ENCODE measurements around the gene C20orf202. TPM values are rescaled to one million over a fixed set of nuclear protein-coding genes. Genes with fewer than 3 reads are reported as not detected.
"Not testable (repeated sequence)": the region's sequence is repeated elsewhere in the genome, so short reads cannot be mapped to it uniquely, and the experiment has no call there.

Gene C20orf202
- total RNA-seq, 2 experiments from 2014 or later: not detected

- DNase-seq: peak; percentile 88
- no peaks in the 10 kb centered on the region for H3K27me3 Mint-ChIP-seq (ENCODE audit: low read depth)
- no peak overlapping the region for H3K4me3 Mint-ChIP-seq
- intact Hi-C loops (cut with micrococcal nuclease): loop anchor here (1.0 to 5.0 kb wide), 5 partner anchors 28 to 397 kb away; partner anchors contain the start of genes PSMF1 and TMEM74B
- H3K4me1 Mint-ChIP-seq (ENCODE audit: low read depth): peaks cover 39% of the 10 kb centered on the region
- no peak overlapping the region for H3K27ac Mint-ChIP-seq
- CTCF ChIA-PET: interaction anchor here (0.6 to 1.9 kb wide), 26 partner anchors 8 to 396 kb away, joined by 3 to 9 read pairs (median 3); partner anchors contain the start of genes C20orf202 and RAD21L1
- H3K9me3 Mint-ChIP-seq: no peaks in the 10 kb centered on the region
- H3K36me3 Mint-ChIP-seq (ENCODE audit: low read depth): no peaks in the 10 kb centered on the region
Observed at GRCh38 chr20:1212607-1213396, 9.5 kb downstream of the C20orf202 start.

DNA sequence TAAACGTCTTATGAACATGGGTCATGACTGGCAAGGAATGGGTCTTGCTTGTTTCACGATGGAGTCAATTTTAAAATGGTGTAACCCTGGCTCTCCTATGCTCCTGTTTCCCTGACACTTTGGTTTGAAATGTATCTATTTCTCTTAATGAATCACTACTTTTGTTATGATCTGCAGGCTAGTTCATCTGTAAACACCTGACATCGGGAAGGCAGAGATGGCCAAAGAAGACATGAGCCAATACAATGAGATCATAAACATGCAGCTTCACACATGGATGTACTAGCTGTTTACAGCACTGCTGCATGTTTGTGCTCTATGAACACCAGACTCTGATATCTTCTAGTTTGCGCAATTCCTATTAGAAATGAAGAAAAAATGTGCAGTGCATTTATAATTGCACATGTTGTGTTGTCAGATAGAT lies 11.6 kb downstream of the C20orf202 start:
- CTCF ChIA-PET: interaction anchor here (1.0 to 1.4 kb wide), 3 partner anchors 10 to 224 kb away, joined by 3 to 5 read pairs (median 3); no protein-coding TSS in a partner anchor
- no peak for DNase-seq
- Mint-ChIP-seq H3K27ac (no peak overlapping the region), H3K36me3 (ENCODE audit: low read depth) (no peaks in the 10 kb centered on the region), H3K9me3 (no peaks in the 10 kb centered on the region), H3K27me3 (ENCODE audit: low read depth) (no peaks in the 10 kb centered on the region), H3K4me1 (ENCODE audit: low read depth) (peaks cover 43% of the 10 kb centered on the region), H3K4me3 (no peak overlapping the region)
- intact Hi-C loops (cut with micrococcal nuclease): loop anchor here (5.0 kb wide), 1 partner anchor 378 kb away; no protein-coding TSS in a partner anchor

GRCh38 chr20:1215386-1216170 lies 12.3 kb downstream of the C20orf202 start:
- Mint-ChIP-seq H3K27me3 (ENCODE audit: low read depth) (no peaks in the 10 kb centered on the region), H3K4me3 (peak overlapping the region; percentile 28), H3K4me1 (ENCODE audit: low read depth) (peaks cover 43% of the 10 kb centered on the region), H3K9me3 (no peaks in the 10 kb centered on the region), H3K36me3 (ENCODE audit: low read depth) (no peaks in the 10 kb centered on the region), H3K27ac (peak overlapping the region; percentile 17)
- intact Hi-C loops (cut with micrococcal nuclease): no loop called here
- CTCF ChIA-PET: interaction anchor here (1.2 kb wide), 1 partner anchor 9 kb away, joined by 3 read pairs; no protein-coding TSS in a partner anchor
- DNase-seq: peak; percentile 73

DNA sequence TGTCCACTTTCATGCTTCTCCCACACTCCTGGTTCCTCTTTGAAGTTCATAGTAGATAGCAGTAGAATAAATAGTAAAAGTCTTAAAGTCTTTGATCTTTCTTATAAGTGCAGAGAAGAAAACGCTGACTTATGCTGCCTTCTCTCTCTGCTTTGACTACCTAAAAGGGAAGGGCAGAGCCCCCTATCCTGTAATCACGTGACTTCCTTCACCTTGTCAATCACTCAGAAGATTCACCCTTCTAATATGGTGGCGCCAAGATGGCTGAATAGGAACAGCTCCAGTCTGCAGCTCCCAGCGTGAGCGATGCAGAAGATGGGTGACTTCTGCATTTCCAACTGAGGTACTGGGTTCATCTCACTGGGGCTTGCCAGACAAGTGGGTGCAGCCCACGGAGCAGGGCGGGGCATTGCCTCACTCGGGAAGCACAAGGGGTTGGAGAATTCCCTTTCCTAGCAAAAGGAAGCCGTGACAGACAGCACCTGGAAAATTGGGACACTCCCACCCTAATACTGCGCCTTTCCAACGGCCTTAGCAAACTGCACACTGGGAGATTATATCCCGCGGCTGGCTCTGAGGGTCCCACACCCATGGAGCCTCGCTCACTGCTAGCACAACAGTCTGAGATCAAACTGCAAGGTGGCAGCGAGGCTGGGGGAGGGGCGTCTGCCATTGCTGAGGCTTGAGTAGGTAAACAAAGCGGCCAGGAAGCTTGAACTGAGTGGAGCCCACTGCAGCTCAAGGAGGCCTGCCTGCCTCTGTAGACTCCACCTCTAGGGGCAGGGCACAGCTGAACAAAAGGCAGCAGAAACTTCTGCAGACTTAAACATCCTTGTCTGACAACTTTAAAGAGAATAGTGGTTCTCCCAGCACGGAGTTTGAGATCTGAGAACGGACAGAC lies 13.5 kb downstream of the C20orf202 start:
- peak; percentile 33 for DNase-seq
- H3K27me3 Mint-ChIP-seq (ENCODE audit: low read depth); H3K27ac Mint-ChIP-seq; H3K36me3 Mint-ChIP-seq (ENCODE audit: low read depth); H3K9me3 Mint-ChIP-seq; intact Hi-C loops (cut with micrococcal nuclease); H3K4me3 Mint-ChIP-seq: not testable (repeated sequence)
- peaks cover 43% of the 10 kb centered on the region for H3K4me1 Mint-ChIP-seq (ENCODE audit: low read depth)
- CTCF ChIA-PET: interaction anchor here (1.2 kb wide), 1 partner anchor 65 kb away, joined by 4 read pairs; no protein-coding TSS in a partner anchor

GRCh38 chr20:1222750-1223149 lies 19.5 kb downstream of the C20orf202 start:
- intact Hi-C loops (cut with micrococcal nuclease); CTCF ChIA-PET; H3K27me3 Mint-ChIP-seq (ENCODE audit: low read depth): not testable (repeated sequence)

GRCh38 chr20:1224205-1224890 lies 21.1 kb downstream of the C20orf202 start:
- H3K27ac Mint-ChIP-seq: no peak overlapping the region
- peaks cover 9% of the 10 kb centered on the region for H3K9me3 Mint-ChIP-seq
- intact Hi-C loops (cut with micrococcal nuclease): no loop called here
- peaks cover 6% of the 10 kb centered on the region for H3K27me3 Mint-ChIP-seq (ENCODE audit: low read depth)
- no peak overlapping the region for H3K4me3 Mint-ChIP-seq
- peaks cover 10% of the 10 kb centered on the region for H3K4me1 Mint-ChIP-seq (ENCODE audit: low read depth)
- no peaks in the 10 kb centered on the region for H3K36me3 Mint-ChIP-seq (ENCODE audit: low read depth)
- DNase-seq: no peak
- CTCF ChIA-PET: interaction anchor here (0.9 to 1.4 kb wide), 3 partner anchors 9 to 43 kb away, joined by 3 to 5 read pairs (median 3); no protein-coding TSS in a partner anchor

More at GRCh38 chr20:1222750-1223149, 19.5 kb downstream of the C20orf202 start:
- DNase-seq; H3K4me3 Mint-ChIP-seq; H3K36me3 Mint-ChIP-seq (ENCODE audit: low read depth); H3K9me3 Mint-ChIP-seq; H3K27ac Mint-ChIP-seq: not testable (repeated sequence)
- peaks cover 14% of the 10 kb centered on the region for H3K4me1 Mint-ChIP-seq (ENCODE audit: low read depth)

DNA sequence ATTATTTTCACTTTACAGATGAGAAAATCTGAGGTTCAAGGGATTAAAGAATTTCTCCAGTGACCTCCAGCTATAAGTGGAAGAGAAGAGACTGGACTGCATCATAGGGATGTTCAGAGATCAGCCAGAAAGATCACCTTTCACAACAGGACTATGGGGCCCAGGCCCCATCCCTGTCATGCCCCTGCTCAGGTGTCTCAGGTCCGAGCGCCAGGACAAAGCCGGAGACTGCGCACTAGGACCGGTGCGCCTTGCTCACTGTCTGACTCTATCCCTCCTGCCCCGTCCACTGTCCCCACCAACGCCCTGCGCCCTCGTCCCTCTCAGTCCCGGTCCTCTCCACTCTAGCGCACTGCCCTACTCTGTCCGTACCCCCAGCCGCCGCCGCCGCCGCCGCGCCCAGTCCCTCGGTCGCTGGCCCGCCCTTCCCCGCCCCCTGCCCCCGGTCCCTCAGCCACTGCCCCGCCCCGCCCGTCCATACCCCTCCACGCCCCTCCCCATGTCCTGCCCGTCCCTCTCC lies 22.1 kb downstream of the C20orf202 start:
- no peak for DNase-seq
- Mint-ChIP-seq H3K4me3 (peak overlapping the region; percentile 78), H3K4me1 (ENCODE audit: low read depth) (peaks cover 10% of the 10 kb centered on the region), H3K36me3 (ENCODE audit: low read depth) (no peaks in the 10 kb centered on the region), H3K27me3 (ENCODE audit: low read depth) (peaks cover 6% of the 10 kb centered on the region), H3K9me3 (peaks cover 9% of the 10 kb centered on the region), H3K27ac (no peak overlapping the region)
- CTCF ChIA-PET: interaction anchor here (0.9 to 1.8 kb wide), 7 partner anchors 10 to 88 kb away, joined by 3 to 5 read pairs (median 3); no protein-coding TSS in a partner anchor
- intact Hi-C loops (cut with micrococcal nuclease): loop anchor here (5.0 kb wide), 1 partner anchor 77 kb away; no protein-coding TSS in a partner anchor

DNA sequence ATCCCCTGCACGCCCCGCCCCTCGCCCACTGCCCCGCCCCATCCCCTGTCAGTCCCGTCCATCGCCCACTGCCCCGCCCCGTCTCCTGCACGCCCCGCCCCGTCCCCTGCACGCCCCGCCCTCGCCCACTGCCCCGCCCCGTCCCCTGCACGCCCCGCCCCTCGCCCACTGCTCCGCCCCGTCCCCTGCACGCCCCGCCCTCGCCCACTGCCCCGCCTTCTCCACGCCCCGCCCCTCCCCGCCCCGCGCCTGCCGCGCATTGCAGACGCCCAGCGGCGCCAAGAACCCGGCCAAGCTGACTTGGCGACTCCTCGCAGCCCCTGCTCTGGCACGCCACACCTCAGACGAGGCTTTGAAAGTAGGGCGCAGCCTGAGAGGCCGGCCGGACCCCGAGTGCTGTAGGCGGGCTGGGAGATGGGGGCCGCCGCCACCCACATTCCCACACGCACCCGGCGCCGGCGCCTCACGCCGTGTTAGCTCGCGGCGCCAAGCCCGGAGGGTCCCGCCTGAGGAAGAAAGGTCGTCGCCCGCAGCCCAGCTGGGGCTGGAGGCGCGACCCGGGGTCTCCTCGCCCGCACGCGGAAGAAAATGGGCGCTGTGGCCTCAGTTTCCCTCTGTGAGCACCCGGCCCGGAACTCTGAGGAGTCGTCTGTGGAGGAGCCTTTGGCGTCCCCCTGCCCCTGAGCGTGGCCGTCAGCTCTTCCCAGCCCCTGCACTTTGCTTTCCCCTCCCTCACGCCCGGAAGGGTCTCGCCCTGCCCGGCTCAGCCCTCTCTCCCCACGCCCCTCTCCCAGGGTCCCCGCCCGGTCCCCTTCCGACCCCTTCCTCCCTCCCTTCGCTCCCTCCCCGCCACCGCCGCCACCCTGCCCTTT lies 22.8 kb downstream of the C20orf202 start, which contains the start of gene RAD21L1:
Gene RAD21L1, plus strand, starts transcription at position 262 of the 872 bp plus-strand sequence. CDS start 2,410 bp downstream, outside the sequence.
- Mint-ChIP-seq H3K27ac (no peak within 1 kb of the TSS), H3K4me3 (peak within 1 kb of the TSS; percentile 83), H3K4me1 (ENCODE audit: low read depth) (peaks cover 10% of the 10 kb centered on the region), H3K27me3 (ENCODE audit: low read depth) (peaks cover 6% of the 10 kb centered on the region), H3K9me3 (peaks cover 9% of the 10 kb centered on the region), H3K36me3 (ENCODE audit: low read depth) (no peaks in the 10 kb centered on the region)
- DNase-seq: peak; percentile 88
- intact Hi-C loops (cut with micrococcal nuclease): loop anchor here (1.0 to 5.0 kb wide), 7 partner anchors 41 to 211 kb away; partner anchors contain the start of genes FKBP1A, PSMF1 and SNPH
- CTCF ChIA-PET: interaction anchor here (0.9 to 1.8 kb wide), 4 partner anchors 13 to 87 kb away, joined by 3 to 4 read pairs (median 4); no protein-coding TSS in a partner anchor

DNA sequence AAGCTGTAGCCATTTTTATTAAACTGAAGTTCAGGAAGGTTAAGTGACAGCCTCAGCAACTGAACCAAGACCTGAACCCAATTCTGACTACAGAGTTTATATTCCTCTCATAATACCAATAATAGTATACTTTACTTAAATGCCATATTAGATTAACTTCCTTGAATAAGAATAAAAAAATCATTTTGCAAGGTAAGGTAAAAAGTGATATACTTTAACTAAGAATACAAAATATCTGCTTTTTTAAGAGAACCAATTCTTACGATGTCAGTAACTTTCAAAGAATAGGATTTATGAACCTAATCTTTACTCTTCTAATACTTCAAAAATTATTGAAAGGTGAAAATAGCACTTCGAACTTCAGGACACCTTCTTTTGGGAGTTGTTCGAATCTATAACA lies 26.3 kb downstream of the C20orf202 start:
- DNase-seq: no peak
- peaks cover 2% of the 10 kb centered on the region for H3K9me3 Mint-ChIP-seq
- no peak overlapping the region for H3K4me3 Mint-ChIP-seq
- no peaks in the 10 kb centered on the region for H3K36me3 Mint-ChIP-seq (ENCODE audit: low read depth)
- intact Hi-C loops (cut with micrococcal nuclease): loop anchor here (5.0 kb wide), 1 partner anchor 73 kb away; no protein-coding TSS in a partner anchor
- CTCF ChIA-PET: no interaction called here
- H3K4me1 Mint-ChIP-seq (ENCODE audit: low read depth): peaks cover 10% of the 10 kb centered on the region
- H3K27me3 Mint-ChIP-seq (ENCODE audit: low read depth): peaks cover 6% of the 10 kb centered on the region
- no peak overlapping the region for H3K27ac Mint-ChIP-seq

All from activated naive CD4-positive, alpha-beta T cell treated with anti-CD3 and anti-CD28 coated beads for 36 hours (primary cell).